Stimulated activated CD8-positive, alpha-beta memory T cell treated with anti-CD3 and anti-CD28 coated beads, Interleukin-4, amount 100 ng/mL, for 1 hour (primary cell): ENCODE measurements around the gene ARHGAP19.
A peak's percentile ranks its signal among the peaks of the same experiment; 100 is the strongest.

Experiments used
- DNase-seq, 2 donors: peaks; one replicate each; pipeline ENCODE4 v3.0.0-alpha.2; 2020; ENCODE audit warnings: low read depth in 2 of 2, low spot score in 1 of 2

Gene ARHGAP19

DNA sequence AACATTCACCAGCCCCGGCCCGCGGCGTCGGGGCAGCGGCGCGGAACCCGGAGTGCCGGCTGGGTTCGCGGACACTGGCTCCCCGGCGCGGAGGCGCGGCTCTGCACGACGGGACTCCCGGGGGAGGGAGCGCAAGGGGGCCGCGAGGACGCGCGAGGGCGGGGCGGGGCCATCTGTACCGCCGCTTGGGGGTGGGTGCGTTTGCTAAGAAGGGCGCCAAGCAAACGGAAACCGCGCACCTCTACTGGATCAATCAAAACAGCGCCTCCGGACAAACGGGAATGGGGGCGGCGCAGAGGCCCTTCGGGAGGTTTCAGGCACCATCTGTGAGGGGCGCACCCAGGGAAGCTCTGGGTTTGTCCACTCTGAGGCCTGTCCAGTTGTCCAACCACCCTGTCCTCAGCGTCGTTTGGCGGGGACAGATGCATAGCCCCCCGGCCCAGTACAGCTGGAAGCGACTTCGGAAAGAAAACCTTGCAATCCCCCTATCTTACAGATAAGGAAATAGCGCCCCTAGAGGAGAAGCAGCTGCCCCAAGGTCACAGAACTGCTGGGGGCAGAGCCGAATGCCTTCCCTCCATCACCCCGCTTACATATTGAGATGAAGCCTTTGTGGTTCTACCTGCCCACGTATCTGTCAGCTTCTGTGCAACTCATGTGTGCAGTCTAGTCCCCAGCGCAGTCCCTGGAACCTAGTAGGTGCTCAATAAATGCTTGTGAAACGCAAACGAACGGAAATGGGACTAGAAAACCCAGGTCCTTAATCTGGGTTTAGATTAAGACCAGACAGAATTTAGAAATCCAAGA is 96.0 kb downstream of the ARHGAP19 start:
- DNase-seq: peak; percentile 18 to 35

DNA sequence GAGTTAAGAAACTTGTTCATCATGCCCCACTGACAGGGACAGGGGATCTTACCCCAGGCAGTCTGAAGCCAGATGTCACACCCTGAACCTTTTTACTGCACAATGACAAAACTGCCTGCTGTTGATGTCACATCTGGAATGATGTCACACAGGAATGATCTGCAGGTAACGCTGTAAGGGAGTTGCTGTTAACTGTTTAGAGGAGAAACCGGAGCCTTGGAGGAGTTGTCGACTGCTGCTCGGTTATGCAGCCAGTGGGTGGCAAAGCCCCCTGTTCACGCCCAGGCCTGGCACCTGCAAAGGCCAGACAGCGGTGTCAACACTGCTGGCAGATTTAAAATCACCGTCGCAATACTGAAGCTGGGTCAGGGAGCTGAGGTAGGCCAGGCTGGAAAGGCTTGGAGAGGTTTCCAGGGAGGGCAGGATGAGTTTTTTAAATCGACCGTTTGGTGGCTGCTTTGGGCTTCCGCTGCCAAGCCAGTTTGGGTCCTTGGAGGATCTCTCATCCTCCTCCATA is 96.7 kb downstream of the ARHGAP19 start:
- no peak for DNase-seq

DNA sequence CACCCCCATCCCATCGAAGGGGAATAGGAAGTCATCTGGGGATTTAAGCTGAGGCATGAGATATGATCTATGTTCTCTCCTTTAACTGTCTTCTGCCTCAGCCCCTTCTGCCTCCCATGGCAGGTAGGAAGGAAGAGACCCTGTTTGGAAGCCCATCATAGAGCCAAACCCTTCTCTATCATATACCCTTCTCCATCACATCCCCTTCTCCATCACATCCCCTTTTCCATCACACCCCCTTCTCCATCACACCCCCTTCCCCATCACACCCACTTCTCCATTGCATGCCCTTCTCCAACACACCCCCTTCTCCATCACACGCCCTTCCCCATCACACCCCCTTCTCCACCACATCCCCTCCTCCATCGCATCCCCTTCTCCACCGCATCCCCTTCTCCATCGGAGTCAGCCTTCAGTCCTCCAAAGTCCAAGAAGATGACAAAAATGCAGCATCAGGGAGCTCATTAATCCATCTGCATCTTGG is 99.4 kb downstream of the ARHGAP19 start:
- no peak for DNase-seq

DNA sequence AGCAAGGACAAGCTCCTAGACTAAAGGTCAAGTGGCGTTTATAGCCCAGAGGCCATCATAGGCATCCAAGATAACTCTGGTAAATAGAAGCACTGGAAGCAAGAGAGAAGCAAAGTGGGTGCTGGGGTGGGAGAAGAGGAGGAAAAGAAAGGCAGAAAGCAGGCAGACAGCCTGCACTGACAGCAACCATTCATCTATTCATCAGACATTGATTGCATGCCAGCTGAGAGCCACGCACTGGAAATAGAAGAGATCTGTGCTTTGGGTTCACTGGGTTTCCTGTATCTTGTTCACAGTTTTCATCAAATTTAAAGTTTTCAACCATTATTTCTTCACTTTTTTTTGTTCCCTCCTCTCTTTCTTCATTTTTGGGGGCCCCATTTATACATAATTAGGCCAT is 102.0 kb downstream of the ARHGAP19 start:
- no peak for DNase-seq

DNA sequence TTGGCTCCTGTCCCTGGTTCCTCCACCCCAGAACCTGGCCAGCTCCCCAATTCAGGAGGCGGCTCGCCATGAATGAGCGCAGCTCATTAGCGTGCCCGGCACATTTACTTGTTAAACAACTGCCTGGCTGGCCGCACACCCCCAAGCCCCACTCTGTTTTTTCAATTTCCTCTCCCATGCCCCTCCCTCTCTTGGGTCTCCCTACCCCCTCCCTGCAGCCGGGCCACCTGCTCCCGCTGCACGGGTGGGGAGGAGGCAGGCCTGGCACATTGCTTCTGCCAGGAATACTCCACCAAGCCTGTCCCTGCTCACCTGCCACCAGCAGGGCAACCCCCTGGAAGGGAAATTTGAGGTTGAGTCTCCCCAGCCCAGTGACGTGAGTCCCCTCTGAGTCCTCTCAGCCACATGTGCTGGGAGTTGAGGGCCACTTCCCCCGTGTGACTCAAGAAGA is 104.2 kb downstream of the ARHGAP19 start:
- DNase-seq: no peak

DNA sequence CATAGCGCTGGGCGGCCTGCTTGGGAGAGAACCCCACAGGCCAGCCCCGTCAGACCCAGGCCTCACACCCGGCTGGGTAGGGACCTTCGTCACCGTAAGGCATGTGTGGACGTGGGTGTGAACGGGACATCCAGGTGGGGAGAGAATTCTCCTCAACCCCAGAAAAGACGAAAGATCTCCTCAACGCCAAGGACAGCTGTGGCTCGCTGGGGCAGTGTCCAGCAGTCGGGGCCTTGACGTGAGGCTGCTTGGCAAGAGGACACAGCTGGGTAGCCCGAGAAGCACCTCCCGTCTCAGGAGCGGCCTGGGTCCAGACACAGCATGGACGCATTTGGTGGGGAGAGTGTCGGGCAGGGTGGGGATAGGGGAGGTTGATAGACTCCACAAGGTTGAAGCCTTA is 105.5 kb downstream of the ARHGAP19 start:
- DNase-seq: no peak

DNA sequence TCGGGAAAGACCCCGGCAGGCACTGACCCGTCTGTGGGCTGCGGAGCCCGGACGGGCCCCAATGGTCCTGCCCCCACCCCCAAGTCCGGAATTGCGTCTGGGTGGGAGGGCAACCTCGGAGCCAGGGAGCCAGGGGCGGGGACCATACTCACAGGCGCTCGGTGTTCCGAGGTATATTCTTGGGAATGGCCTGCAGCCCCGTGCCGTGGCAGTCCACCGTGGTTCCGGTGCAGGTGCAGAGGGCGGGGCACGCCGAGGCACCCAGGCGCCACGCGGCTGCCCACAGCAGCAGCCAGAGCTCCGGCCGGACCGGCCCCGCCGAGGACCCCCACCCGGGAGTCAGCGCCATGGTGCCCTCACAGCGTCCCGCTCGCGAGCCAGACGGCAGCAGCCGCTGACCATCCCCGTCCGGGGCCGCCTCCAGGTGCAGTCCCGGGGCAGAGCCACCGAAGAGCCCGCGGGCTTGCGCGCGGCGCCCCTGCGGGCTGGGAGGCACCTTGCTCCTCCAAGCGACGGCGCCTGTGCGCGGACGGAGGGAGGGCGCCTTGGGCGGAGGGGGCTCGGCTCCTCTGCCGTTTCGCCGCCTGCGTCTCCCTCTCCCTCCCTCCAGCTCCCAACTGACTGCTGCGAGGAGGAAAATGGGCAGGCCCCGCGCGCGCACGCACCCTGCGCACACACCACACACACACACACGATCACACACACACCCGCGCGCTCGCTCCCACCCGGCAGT is 106.9 kb downstream of the ARHGAP19 start, which contains the start of gene SLIT1:
TSS of gene SLIT1 (minus strand) at position 634 of the 733 bp plus-strand sequence. CDS start at position 349, 285 bp downstream.
- no peak for DNase-seq

DNA sequence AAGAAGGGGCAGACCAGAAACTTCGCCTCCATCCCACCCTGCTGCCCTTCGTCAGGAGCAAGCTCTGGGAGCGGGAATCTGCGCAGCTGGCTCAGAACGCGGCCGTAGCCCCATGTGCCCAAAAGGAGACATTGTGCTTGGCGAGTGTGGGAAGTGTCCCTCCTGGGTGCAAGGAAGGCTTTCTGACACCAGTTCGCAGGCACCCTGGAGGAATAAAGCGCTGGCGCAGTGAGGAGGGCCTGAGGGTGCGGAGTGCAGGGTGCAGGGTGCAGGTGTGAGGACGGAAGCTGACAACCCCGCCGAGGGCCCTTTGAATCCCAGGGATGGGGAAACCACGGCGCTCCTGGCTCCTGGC is 107.5 kb downstream of the ARHGAP19 start:
- no peak for DNase-seq

DNA sequence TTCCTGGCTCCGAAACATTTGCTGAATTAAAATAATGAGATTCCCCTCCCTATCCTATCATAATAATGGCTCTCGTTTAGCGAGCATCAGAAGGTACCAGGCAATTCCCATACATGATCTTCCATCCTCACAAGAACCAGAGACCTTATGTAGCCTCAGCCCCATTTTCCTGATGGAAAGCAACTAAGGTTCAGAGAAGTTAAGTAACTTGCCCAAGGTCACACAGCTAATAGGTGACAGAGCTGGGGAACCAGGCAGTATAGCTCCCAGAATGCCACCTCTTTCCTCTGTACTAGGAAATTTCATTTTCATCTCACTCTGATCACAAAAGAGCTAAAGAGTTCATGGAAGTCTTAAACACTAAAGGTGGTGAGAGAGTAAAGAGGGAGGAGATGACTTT is 109.1 kb downstream of the ARHGAP19 start:
- DNase-seq: no peak

DNA sequence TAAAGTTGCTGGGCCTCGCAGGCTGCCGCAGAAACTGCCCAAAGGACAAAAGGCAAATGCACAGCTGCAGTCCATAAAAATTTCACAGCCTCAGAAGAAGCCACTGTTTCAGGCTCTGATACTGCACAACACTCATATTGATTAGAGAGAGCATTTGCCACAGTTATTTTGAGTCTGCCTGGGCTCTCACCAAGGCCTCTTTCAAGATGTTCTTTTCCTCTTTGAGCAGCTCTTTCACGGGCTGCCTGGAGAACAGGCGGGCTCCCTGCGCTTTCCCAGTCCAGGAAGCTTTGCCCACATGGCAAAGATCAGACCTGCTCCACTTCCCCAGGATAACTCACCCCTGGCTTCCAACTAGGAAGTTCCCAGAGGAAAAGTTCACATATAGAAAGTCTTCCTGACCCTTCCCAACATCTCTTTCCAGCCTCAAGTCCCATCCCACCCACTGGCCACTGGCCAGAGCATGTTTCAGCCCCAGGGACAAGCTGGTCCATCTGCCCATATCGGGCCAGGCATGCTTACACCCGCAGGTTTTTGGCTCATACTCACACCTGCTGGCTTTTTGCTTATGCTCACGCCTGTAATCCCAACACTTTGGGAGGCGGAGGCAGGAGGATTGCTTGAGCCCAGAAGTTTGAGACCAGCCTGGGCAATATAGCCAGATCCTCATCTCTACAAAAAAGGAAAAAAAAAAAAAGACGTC is 110.0 kb downstream of the ARHGAP19 start:
- no peak for DNase-seq

DNA sequence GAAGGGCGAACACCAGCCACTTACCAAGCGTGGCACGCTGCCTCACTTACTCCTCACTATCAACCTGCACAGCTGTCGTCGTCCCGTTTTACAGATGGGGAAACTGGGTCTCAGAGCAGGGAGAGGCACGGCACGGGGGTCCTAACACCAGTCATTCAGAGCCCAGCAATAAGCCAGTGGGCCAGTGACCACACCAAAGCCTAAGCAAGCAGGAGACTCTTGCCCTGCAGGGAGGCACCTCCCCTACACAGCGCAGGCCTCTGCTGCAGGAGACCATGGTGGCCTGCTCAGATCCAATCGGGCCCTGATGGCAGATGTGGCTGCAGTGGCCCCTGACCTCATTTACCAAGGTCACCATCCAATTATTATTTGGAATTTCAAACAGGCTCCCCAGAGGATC is 111.5 kb downstream of the ARHGAP19 start:
- no peak for DNase-seq

DNA sequence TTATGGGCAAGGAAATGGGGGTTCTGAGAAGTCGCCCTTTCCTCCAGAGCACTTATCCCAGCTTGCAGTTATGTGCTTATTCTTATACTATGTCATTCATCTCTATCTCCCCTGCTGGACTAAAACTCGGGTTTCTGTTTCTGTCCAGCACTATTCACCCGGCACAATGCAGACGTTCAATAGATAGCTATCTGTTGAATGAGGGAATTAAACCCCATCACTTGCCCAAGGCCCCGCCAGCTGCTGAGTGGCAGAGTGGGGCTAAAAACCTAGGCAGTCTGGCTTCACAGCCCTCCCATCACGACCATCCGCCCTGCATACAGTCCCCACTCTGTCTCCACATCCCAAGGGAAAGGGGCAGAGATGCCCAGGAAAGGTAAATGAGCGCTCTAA is 112.1 kb downstream of the ARHGAP19 start:
- no peak for DNase-seq

DNA sequence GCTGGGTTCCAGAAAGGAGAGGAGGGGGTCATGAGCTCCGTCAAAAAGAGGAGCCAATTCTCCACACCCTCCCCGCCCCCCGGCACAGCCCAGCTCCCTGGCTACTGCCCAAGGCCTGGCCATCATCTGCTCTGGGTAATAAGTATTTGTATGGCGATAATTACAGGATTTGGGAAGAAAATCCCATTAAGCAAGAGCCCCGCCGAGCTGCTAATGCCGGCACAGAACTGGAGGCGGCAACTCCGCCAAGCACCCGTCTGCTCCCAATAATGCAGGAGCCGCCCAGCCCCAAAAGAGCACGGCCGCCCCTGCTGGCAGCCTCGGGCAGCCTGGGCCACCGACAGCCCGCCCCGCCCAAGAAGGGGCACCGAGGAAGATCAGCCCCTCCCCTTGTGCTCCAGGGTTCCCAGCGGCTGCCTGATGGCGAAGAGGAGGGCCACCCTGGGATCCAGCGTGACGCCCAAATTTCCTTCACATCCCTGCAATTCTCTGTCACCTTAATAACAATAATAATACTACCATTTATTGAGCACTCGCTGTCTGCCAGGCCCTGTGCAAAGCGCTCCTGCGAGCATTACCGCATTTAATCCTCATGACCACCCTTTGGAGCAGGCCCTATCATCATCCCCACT is 112.6 kb downstream of the ARHGAP19 start:
- DNase-seq: no peak

DNA sequence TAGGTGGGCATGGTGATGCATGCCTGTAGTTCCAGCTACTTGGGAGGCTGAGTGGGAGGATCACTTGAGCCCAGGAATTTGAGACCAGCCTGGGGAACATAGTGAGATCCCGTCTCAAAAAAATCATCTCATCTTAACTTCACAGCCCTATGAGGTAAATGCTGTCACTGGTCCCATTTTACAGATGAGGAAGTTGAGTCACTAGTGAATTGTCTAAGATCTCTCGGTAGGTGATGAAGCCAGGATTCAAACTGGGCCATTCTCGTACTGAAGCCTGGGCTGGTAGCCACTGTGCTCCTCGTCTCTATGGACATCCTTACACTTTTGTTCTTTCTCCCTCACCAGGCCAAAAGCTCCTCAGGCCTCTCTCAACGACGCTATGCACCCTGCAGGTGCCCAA is 113.1 kb downstream of the ARHGAP19 start:
- DNase-seq: no peak

DNA sequence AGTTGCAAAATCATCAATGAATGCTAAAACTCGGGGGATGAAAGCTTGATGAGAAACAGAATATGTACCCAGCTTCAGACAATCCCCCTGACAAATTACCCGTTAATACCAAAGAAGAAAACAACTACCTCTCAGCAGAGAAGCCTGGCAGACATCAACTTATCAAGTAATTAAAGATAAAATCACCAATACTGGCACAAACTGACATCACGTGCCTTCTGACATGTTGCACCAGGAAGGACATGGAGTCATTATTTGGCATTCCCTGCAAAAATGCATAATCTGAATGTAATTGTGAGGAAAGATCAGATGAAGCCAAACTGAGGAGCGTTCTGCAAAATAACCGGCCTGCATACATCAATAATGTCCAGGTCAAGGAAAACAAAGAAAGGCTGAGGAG is 114.4 kb downstream of the ARHGAP19 start:
- no peak for DNase-seq

DNA sequence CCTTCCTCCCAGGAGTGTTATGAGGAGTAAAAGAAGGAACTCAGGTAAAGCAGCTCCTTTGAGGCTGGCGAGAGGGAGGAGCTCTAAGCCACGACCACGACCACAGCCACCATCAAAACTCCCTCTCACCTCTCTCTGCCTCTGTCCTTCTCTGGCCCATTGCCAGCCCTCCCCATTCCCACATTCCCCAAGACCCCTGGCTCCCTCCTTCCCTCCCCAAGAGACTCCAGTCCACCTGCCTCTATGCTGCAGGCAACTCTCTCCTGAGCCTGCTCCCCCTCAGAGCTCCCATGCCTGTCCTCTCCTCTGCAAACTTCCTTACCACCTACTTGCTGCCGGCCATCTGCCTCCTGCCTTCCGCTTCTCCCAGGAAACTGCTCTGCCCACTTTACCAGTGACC is 116.2 kb downstream of the ARHGAP19 start:
- no peak for DNase-seq

DNA sequence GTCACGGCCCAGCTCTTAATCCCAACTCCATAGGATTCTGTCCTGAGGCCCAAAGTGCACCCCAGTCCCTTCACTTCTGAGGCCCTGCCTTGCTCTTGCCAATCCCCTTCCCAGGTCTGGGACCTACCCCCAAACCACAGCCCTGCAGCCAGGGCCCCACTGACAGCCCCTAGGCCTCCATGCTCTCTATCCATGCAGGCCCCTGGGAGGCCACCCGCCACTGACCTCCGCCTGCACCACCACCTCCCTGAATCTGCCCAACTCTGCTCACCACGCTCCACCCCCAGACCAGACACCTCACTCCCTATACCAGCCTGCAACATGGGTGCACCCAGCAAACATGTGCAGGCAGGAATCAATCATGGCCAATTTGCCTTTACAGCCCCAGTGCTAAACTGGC is 116.9 kb downstream of the ARHGAP19 start:
- DNase-seq: no peak

DNA sequence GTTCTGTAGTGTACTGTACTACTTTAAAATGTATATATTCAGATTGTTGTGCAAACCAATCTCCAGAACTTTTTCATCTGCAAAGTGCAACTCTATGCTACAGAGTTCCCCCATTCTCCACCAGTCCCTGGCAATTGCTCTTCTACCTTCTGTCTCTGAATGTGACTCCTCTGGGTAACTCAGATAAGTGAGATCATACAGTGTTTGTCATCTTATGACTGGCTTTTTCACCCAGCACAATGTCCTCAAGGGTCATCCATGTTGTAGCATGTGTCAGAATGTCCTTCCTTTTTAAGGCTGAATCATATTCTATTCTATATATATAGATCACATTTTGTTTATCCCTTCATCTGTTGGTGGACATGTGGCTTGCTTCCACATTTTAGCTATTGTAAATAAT is 117.5 kb downstream of the ARHGAP19 start:
- DNase-seq: no peak

DNA sequence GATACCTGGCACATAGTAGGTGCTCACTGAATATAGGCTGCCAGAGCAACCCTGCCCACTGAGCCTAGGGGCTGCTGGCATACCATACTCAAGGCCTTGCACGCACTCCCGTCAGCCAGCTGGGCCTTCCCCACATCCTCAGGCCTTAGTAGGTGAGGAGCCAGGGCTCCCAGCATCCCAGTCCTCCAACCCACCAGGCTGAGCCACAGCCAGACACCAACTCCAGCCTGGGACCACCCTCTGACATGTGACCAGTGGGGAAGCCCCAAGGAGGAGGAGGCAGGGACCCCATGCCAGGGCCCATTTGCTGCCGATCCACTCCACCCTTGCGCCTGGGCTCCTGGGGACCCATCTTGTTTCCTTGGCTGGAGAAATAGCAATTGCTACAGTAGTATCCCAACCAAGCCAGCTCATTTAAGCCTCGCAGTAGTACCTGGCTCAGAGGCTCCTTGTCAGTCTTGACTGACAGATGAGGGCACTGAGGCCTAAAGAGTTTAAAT is 118.1 kb downstream of the ARHGAP19 start:
- DNase-seq: no peak

DNA sequence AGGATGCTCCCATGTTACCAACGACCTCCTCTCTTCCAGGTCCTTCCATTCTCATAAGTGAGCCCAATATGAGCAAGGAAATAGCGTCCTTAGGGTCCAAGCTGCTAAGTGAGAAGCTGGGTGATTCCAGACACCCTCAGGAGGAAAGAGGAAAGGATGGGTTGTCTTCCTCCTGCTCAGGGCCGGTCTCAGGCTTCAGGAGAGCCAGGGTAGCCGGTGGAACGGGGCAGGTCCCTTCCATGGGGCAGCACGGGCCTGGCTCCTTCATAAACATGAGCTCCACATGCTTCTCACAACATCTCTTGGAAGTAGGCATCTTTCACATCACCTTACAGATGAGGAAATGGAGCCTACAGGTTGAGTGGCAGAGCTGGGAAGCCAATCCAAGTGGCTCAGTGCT is 119.4 kb downstream of the ARHGAP19 start:
- no peak for DNase-seq
